GM23248 (cell line): ENCODE results near the gene SSH3. TPM values are rescaled to one million over a fixed set of nuclear protein-coding genes. Genes with fewer than 3 reads are reported as not detected.

Source experiments
- DNase-seq: peaks from one replicate; pipeline ENCODE4 v3.0.0-alpha.2; 2015
- H2AFZ ChIP-seq: fragments of 200-600 bp; sonication (generic); 2 replicates; pipeline ENCODE4 v1.6.1; 2016; ENCODE audit warnings: antibody characterized with exemption
- H3F3A ChIP-seq: fragments of 200-600 bp; sonication (generic); 2 replicates; pipeline ENCODE4 v1.6.1; 2016; ENCODE audit warnings: mild to moderate bottlenecking, antibody characterized with exemption, mixed run types; ENCODE audit not compliant: insufficient read depth
- H3K27ac ChIP-seq: fragments of 200-600 bp; sonication (generic); 2 replicates; pipeline ENCODE4 v1.5.1; 2016; ENCODE audit warnings: mild to moderate bottlenecking
- H3K27me3 ChIP-seq: fragments of 200-600 bp; sonication (generic); replicated peaks from 2 replicates; pipeline ENCODE4 v1.6.1; 2016; ENCODE audit warnings: mild to moderate bottlenecking; ENCODE audit not compliant: insufficient read depth
- H3K36me3 ChIP-seq: fragments of 200-600 bp; sonication (generic); 2 replicates; pipeline ENCODE4 v1.6.1; 2016; ENCODE audit warnings: low read depth, mild to moderate bottlenecking
- H3K4me1 ChIP-seq: fragments of 200-600 bp; sonication (generic); 2 replicates; pipeline ENCODE4 v1.6.1; 2016; ENCODE audit warnings: mild to moderate bottlenecking; ENCODE audit not compliant: insufficient read depth
- H3K4me2 ChIP-seq: fragments of 200-600 bp; sonication (generic); one replicate; pipeline ENCODE4 v1.6.1; 2016; ENCODE audit warnings: mild to moderate bottlenecking; ENCODE audit not compliant: unreplicated experiment
- H3K4me3 ChIP-seq: fragments of 200-600 bp; sonication (generic); 2 replicates; pipeline ENCODE4 v1.5.1; 2016; ENCODE audit warnings: mild to moderate bottlenecking
- H3K79me2 ChIP-seq: fragments of 200-600 bp; sonication (generic); 2 replicates; pipeline ENCODE4 v1.6.1; 2016; ENCODE audit warnings: mild to moderate bottlenecking; ENCODE audit not compliant: insufficient read depth
- H3K9ac ChIP-seq: fragments of 200-600 bp; sonication (generic); 2 replicates; pipeline ENCODE4 v1.6.1; 2016; ENCODE audit warnings: mild to moderate bottlenecking
- H3K9me2 ChIP-seq: fragments of 200-600 bp; sonication (generic); 2 replicates; pipeline ENCODE4 v1.6.1; 2016; ENCODE audit warnings: mixed run types, mild to moderate bottlenecking, moderate library complexity; ENCODE audit not compliant: insufficient read depth
- H3K9me3 ChIP-seq: fragments of 200-600 bp; sonication (generic); one replicate; pipeline ENCODE4 v1.6.1; 2017; ENCODE audit warnings: low read depth
- H4K20me1 ChIP-seq: fragments of 200-600 bp; sonication (generic); 2 replicates; pipeline ENCODE4 v1.6.0; 2016; ENCODE audit not compliant: insufficient read depth
- EZH2 ChIP-seq: fragments of 200-600 bp; sonication (generic); IDR thresholded peaks from 2 replicates; pipeline ENCODE4 v1.6.1; 2018; ENCODE audit warnings: antibody characterized with exemption, mild to moderate bottlenecking; ENCODE audit not compliant: insufficient read depth, poor library complexity, severe bottlenecking
- EZH2phosphoT487 ChIP-seq: fragments of 200-600 bp; sonication (generic); IDR thresholded peaks from 2 replicates; pipeline ENCODE4 v1.6.1; 2018; ENCODE audit warnings: antibody characterized with exemption, moderate library complexity, mild to moderate bottlenecking, low read depth; ENCODE audit not compliant: insufficient read depth
- WGBS, 2 experiments: methylation state at CpG; one replicate each; pipeline ENCODE4 v1.1.6; 2015 to 2017; ENCODE audit warnings: low lambda C conversion rate in 2 of 2, low coverage in 1 of 2; ENCODE audit errors: missing lambda C conversion rate in 2 of 2; 5-methylcytosine and 5-hydroxymethylcytosine counted together
- in situ Hi-C: fragments of 300-500 bp; cut with MboI; formaldehyde crosslinking; loops from 2 replicates; pipeline ENCODE4 v1.15.0; 2020
- polyA plus RNA-seq: library from polyadenylated mRNA; unstranded; fragments of >200 nt; fragmentation: Nextera tagmentation; extraction: Ambion mirVana; gene quantifications from 2 replicates; pipeline ENCODE4 v1.2.1, GENCODE V29; 2016
- total RNA-seq: library from RNA; depleted of rRNA; stranded (reverse); fragments of >200 nt; shearing (Covaris generic); gene quantifications from 2 replicates; pipeline ENCODE4 v1.2.3, GENCODE V29; 2014

Gene SSH3
- total and polyA plus RNA-seq, 2 experiments from 2014 or later, result 20.1 to 26.4 TPM

- TF ChIP-seq EZH2phosphoT487 (no peak), EZH2 (no peak)
- H3K4me2 ChIP-seq, result no peak overlapping the region
- H3K27me3 ChIP-seq, result no peaks in the 10 kb centered on the region
- no peak for DNase-seq
- in situ Hi-C loops, result no loop called here
- no peak overlapping the region for H3K4me3 ChIP-seq
- H3F3A ChIP-seq, result peaks cover 6% of the 10 kb centered on the region; the same call in 1 of the 2 replicates
- no peaks in the 10 kb centered on the region; the same call in 1 of the 2 replicates for H3K36me3 ChIP-seq
- H3K27ac ChIP-seq, result no peak overlapping the region
- H3K9me2 ChIP-seq, result no peaks in the 10 kb centered on the region
- 86 to 94% methylated on average over 14 to 27 of the region's 27 CpGs for WGBS, 2 experiments
- no peak overlapping the region for H2AFZ ChIP-seq
- H3K9me3 ChIP-seq, result no peaks in the 10 kb centered on the region
- peaks cover 13% of the 10 kb centered on the region for H3K4me1 ChIP-seq
- H3K79me2 ChIP-seq, result peaks cover 25% of the 10 kb centered on the region
- no peak overlapping the region for H3K9ac ChIP-seq
- no peaks in the 10 kb centered on the region for H4K20me1 ChIP-seq
These were observed 21.7 kb upstream of the SSH3 start for GRCh38 chr11:67281552-67282150.

- Histone ChIP-seq H3K9me2 (no peaks in the 10 kb centered on the region), H3K27ac (no peak overlapping the region), H3K4me2 (no peak overlapping the region), H2AFZ (no peak overlapping the region), H3K9ac (no peak overlapping the region), H3K4me1 (peaks cover 6% of the 10 kb centered on the region), H3F3A (peaks cover 3% of the 10 kb centered on the region; the same call in 1 of the 2 replicates), H3K9me3 (no peaks in the 10 kb centered on the region), H3K4me3 (no peak overlapping the region), H3K27me3 (no peaks in the 10 kb centered on the region), H3K36me3 (no peaks in the 10 kb centered on the region; the same call in 1 of the 2 replicates), H3K79me2 (peaks cover 19% of the 10 kb centered on the region), H4K20me1 (no peaks in the 10 kb centered on the region)
- in situ Hi-C loops, result no loop called here
- DNase-seq, result no peak
- TF ChIP-seq EZH2phosphoT487 (no peak), EZH2 (no peak)
- 96 to 99% methylated on average over 15 to 20 of the region's 20 CpGs for WGBS, 2 experiments
These were observed 21.0 kb upstream of the SSH3 start for GRCh38 chr11:67282155-67282875.

- Histone ChIP-seq H4K20me1 (no peaks in the 10 kb centered on the region), H3F3A (peaks cover 9% of the 10 kb centered on the region), H2AFZ (no peak overlapping the region), H3K4me1 (peaks cover 5% of the 10 kb centered on the region), H3K27ac (no peak overlapping the region), H3K36me3 (no peaks in the 10 kb centered on the region; the same call in 1 of the 2 replicates), H3K9ac (no peak overlapping the region), H3K9me3 (no peaks in the 10 kb centered on the region), H3K79me2 (peaks cover 15% of the 10 kb centered on the region; the same call in 1 of the 2 replicates), H3K9me2 (no peaks in the 10 kb centered on the region), H3K4me3 (no peak overlapping the region), H3K27me3 (no peaks in the 10 kb centered on the region), H3K4me2 (no peak overlapping the region)
- in situ Hi-C loops, result no loop called here
- 93 to 95% methylated on average over 11 of the region's 11 CpGs for WGBS, 2 experiments
- no peak for TF ChIP-seq EZH2phosphoT487
- no peak for TF ChIP-seq EZH2
- DNase-seq, result no peak
These were observed 20.4 kb upstream of the SSH3 start for GRCh38 chr11:67282876-67283371.

DNA sequence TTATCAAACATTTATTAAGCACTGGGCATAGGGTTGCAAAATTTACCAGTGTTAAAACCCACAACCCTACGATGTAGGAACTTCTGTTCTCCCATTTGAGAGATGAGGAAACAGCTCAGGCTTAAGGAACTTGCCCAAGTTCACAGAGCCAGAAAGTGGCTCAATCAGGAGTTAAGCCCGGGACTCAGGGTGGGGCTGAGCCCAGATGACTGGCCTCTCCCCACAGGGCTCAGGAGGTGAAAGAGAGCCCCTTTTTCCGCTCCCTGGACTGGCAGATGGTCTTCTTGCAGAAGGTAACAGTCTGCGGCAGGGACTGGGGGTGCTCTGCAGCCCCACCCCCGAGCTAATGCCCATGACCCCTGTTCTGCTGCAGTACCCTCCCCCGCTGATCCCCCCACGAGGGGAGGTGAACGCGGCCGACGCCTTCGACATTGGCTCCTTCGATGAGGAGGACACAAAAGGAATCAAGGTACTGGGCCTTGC is 19.8 kb upstream of the SSH3 start:
- no peak overlapping the region for H3K9ac ChIP-seq
- no peak overlapping the region for H3K27ac ChIP-seq
- no peaks in the 10 kb centered on the region; the same call in 1 of the 2 replicates for H3K36me3 ChIP-seq
- no peak overlapping the region for H3K4me2 ChIP-seq
- H3K4me3 ChIP-seq, result no peak overlapping the region
- H3K9me2 ChIP-seq, result no peaks in the 10 kb centered on the region
- TF ChIP-seq EZH2 (no peak), EZH2phosphoT487 (no peak)
- in situ Hi-C loops, result no loop called here
- no peaks in the 10 kb centered on the region for H3K27me3 ChIP-seq
- H3K79me2 ChIP-seq, result peaks cover 9% of the 10 kb centered on the region; the same call in 1 of the 2 replicates
- DNase-seq, result no peak
- no peaks in the 10 kb centered on the region for H4K20me1 ChIP-seq
- peaks cover 7% of the 10 kb centered on the region for H3K4me1 ChIP-seq
- H3F3A ChIP-seq, result peaks cover 12% of the 10 kb centered on the region
- no peaks in the 10 kb centered on the region for H3K9me3 ChIP-seq
- WGBS, 2 experiments, result 85 to 88% methylated on average over 13 of the region's 13 CpGs
- no peak overlapping the region for H2AFZ ChIP-seq
